Immature natural killer cell (primary cell): ENCODE measurements around the gene ZFP3. TPM values are rescaled to one million over a fixed set of nuclear protein-coding genes. Genes with fewer than 3 reads are reported as not detected.
"Not testable (repeated sequence)": the region's sequence is repeated elsewhere in the genome, so short reads cannot be mapped to it uniquely, and the experiment has no call there.

Experiments used
- DNase-seq, 3 donors: peaks; one replicate each; pipeline ENCODE4 v3.0.0; 2022; ENCODE audit warnings: mixed read lengths in 1 of 3
- H3K27ac Mint-ChIP-seq, 6 donors: one replicate each; pipeline ENCODE4 v1.8.0; 2020; ENCODE audit warnings: mixed read lengths in 6 of 6, mild to moderate bottlenecking in 5 of 6, inconsistent platforms in 4 of 6, moderate library complexity in 3 of 6
- H3K27me3 Mint-ChIP-seq, 3 donors: one replicate each; pipeline ENCODE4 v1.8.0; 2020 to 2021; ENCODE audit warnings: low read depth in 3 of 3, mild to moderate bottlenecking in 3 of 3, mixed read lengths in 3 of 3, moderate library complexity in 3 of 3, inconsistent platforms in 1 of 3
- H3K36me3 Mint-ChIP-seq, 3 donors: one replicate each; pipeline ENCODE4 v1.8.0; 2020; ENCODE audit warnings: mixed read lengths in 3 of 3, inconsistent platforms in 2 of 3, mild to moderate bottlenecking in 2 of 3
- H3K4me1 Mint-ChIP-seq, 2 donors: one replicate each; pipeline ENCODE4 v1.8.0; 2020; ENCODE audit warnings: inconsistent platforms in 2 of 2, mild to moderate bottlenecking in 2 of 2, mixed read lengths in 2 of 2, moderate library complexity in 1 of 2
- H3K4me3 Mint-ChIP-seq, 5 donors: one replicate each; pipeline ENCODE4 v1.8.0; 2020; ENCODE audit warnings: mild to moderate bottlenecking in 5 of 5, mixed read lengths in 5 of 5, inconsistent platforms in 3 of 5, moderate library complexity in 3 of 5
- H3K9me3 Mint-ChIP-seq, 6 donors: one replicate each; pipeline ENCODE4 v1.8.0; 2020; ENCODE audit warnings: mild to moderate bottlenecking in 6 of 6, mixed read lengths in 6 of 6, inconsistent platforms in 4 of 6, moderate library complexity in 3 of 6
- polyA plus RNA-seq, 3 donors: library from polyadenylated mRNA; unstranded; fragments of 300-500 nt; fragmentation: Illumina TruSeq; gene quantifications; one replicate each; pipeline ENCODE4 v1.2.3, GENCODE V29; 2021

ZFP3 gene
- polyA plus RNA-seq, 3 donors from 2014 or later, result 0.51 to 0.61 TPM; not detected in 1

GRCh38 chr17:5142877-5143276, 64.6 kb downstream of the ZFP3 start:
- H3K4me3 Mint-ChIP-seq, H3K4me1 Mint-ChIP-seq, DNase-seq, H3K9me3 Mint-ChIP-seq, H3K36me3 Mint-ChIP-seq, H3K27ac Mint-ChIP-seq, H3K27me3 Mint-ChIP-seq: not testable (repeated sequence)

Other genes starting within 250 kb of the ZFP3 start
- gene MINK1, start 245.1 kb upstream of the ZFP3 start, polyA plus RNA-seq, result 10 to 100 TPM in 1 of 3 donors, 1 to 10 TPM in 2; 2.0 to 13.5 (median 3.8) TPM
- 1 to 10 TPM in 2 of 3 donors, under 1 TPM in 1; 0.22 to 1.7 (median 1.3) TPM for gene C17orf107, start 178.9 kb upstream of the ZFP3 start, polyA plus RNA-seq
- 1 to 10 TPM; 2.7 to 4.9 (median 3.9) TPM for gene CHRNE, start 175.4 kb upstream of the ZFP3 start, polyA plus RNA-seq
- gene GP1BA, start 146.2 kb upstream of the ZFP3 start, polyA plus RNA-seq, result 1 to 10 TPM in 1 of 3 donors, under 1 TPM in 1, not detected in 1; 0.38 to 1.3 TPM
- 100 to 1,000 TPM; 139 to 196 (median 139) TPM for gene SLC25A11, start 138.4 kb upstream of the ZFP3 start, polyA plus RNA-seq
- 10 to 100 TPM; 62.3 to 78.2 (median 73.1) TPM for gene RNF167, start 138.2 kb upstream of the ZFP3 start, polyA plus RNA-seq
- 1,000 to 10,000 TPM; 3,573 to 4,444 (median 3,740) TPM for gene PFN1, start 129.9 kb upstream of the ZFP3 start, polyA plus RNA-seq
- 1 to 10 TPM; 1.6 to 4.2 (median 4.1) TPM for gene ENO3, start 127.3 kb upstream of the ZFP3 start, polyA plus RNA-seq
- 100 to 1,000 TPM; 117 to 164 (median 155) TPM for gene SPAG7, start 110.7 kb upstream of the ZFP3 start, polyA plus RNA-seq
- 10 to 100 TPM in 2 of 3 donors, 1 to 10 TPM in 1; 2.5 to 22.9 (median 12.0) TPM for gene CAMTA2, start 90.8 kb upstream of the ZFP3 start, polyA plus RNA-seq
- gene INCA1, start 80.9 kb upstream of the ZFP3 start, polyA plus RNA-seq, result under 1 TPM in 2 of 3 donors, not detected in 1; 0.29 to 0.35 TPM
- gene KIF1C, start 80.5 kb upstream of the ZFP3 start, polyA plus RNA-seq, result 1 to 10 TPM in 2 of 3 donors, under 1 TPM in 1; 0.76 to 5.7 (median 4.0) TPM
- not detected for gene SLC52A1, start 43.0 kb upstream of the ZFP3 start, polyA plus RNA-seq
- gene ZNF232, start 33.4 kb downstream of the ZFP3 start, polyA plus RNA-seq, result 1 to 10 TPM; 1.8 to 9.8 (median 4.4) TPM
- gene USP6, start 37.6 kb downstream of the ZFP3 start, polyA plus RNA-seq, result under 1 TPM; 0.03 to 0.12 (median 0.03) TPM
- gene ZNF594, start 113.4 kb downstream of the ZFP3 start, polyA plus RNA-seq, result 1 to 10 TPM in 1 of 3 donors, under 1 TPM in 1, not detected in 1; 0.54 to 2.1 TPM
- 1 to 10 TPM; 5.9 to 7.3 (median 6.5) TPM for gene SCIMP, start 156.4 kb downstream of the ZFP3 start, polyA plus RNA-seq
- 10 to 100 TPM; 21.7 to 43.8 (median 27.8) TPM for gene RABEP1, start 203.8 kb downstream of the ZFP3 start, polyA plus RNA-seq